ENCODE data around the gene L3MBTL4. TPM values are rescaled to one million over a fixed set of nuclear protein-coding genes. Genes with fewer than 3 reads are reported as not detected.
"Not testable (repeated sequence)": the region's sequence is repeated elsewhere in the genome, so short reads cannot be mapped to it uniquely, and the experiment has no call there.

Gene L3MBTL4
- total and polyA plus RNA-seq, 2 experiments from 2014 or later: 4.1 to 14.1 TPM

GRCh38 chr18:6078877-6079276 is 335.8 kb downstream of the L3MBTL4 start:
- WGBS (ENCODE audit: low lambda C conversion rate, missing lambda C conversion rate): 86% methylated on average over 9 of the region's 9 CpGs

GRCh38 chr18:6072423-6072822 is 342.3 kb downstream of the L3MBTL4 start:
- not testable (repeated sequence) for H3K4me1 ChIP-seq (ENCODE audit: insufficient read depth); DNase-seq (ENCODE audit: low spot score); H3K27ac ChIP-seq; H3K9me2 ChIP-seq (replicated peaks; ENCODE audit: insufficient read depth); H3K4me2 ChIP-seq; H3K36me3 ChIP-seq (replicated peaks; ENCODE audit: insufficient read depth, low read depth); H3K79me2 ChIP-seq; H2AFZ ChIP-seq; H3K9me3 ChIP-seq (ENCODE audit: low read depth); H3K4me3 ChIP-seq; H3K27me3 ChIP-seq; H4K20me1 ChIP-seq (ENCODE audit: insufficient read depth, poor library complexity, severe bottlenecking)
- 94% methylated on average over 11 of the region's 11 CpGs for WGBS (ENCODE audit: low lambda C conversion rate, missing lambda C conversion rate)

More at GRCh38 chr18:6078877-6079276, 335.8 kb downstream of the L3MBTL4 start:
- Histone ChIP-seq H3K4me3 (no peak overlapping the region), H3K27me3 (no peaks in the 10 kb centered on the region), H3K79me2 (no peaks in the 10 kb centered on the region), H3K27ac (no peak overlapping the region), H2AFZ (no peak overlapping the region), H3K4me2 (no peak overlapping the region), H3K9me2 (replicated peaks; ENCODE audit: insufficient read depth) (no peaks in the 10 kb centered on the region), H4K20me1 (ENCODE audit: insufficient read depth, poor library complexity, severe bottlenecking) (no peaks in the 10 kb centered on the region), H3K9me3 (ENCODE audit: low read depth) (no peaks in the 10 kb centered on the region), H3K36me3 (replicated peaks; ENCODE audit: insufficient read depth, low read depth) (no peaks in the 10 kb centered on the region), H3K4me1 (ENCODE audit: insufficient read depth) (no peaks in the 10 kb centered on the region)
- TF ChIP-seq EZH2 (IDR thresholded peaks at IDR 0.05; ENCODE audit: borderline replicate concordance) (no peak), EZH2phosphoT487 (IDR thresholded peaks at IDR 0.05; ENCODE audit: low read depth, severe bottlenecking, unreplicated experiment) (no peak), CTCF (IDR thresholded peaks at IDR 0.05; ENCODE audit: poor library complexity) (no peak)
- DNase-seq (ENCODE audit: low spot score): no peak

GRCh38 chr18:6069539-6069938 is 345.2 kb downstream of the L3MBTL4 start:
- 90% methylated on average over 4 of the region's 4 CpGs for WGBS (ENCODE audit: low lambda C conversion rate, missing lambda C conversion rate)
- DNase-seq (ENCODE audit: low spot score): no peak
- Histone ChIP-seq H4K20me1 (ENCODE audit: insufficient read depth, poor library complexity, severe bottlenecking) (no peaks in the 10 kb centered on the region), H3K36me3 (replicated peaks; ENCODE audit: insufficient read depth, low read depth) (no peaks in the 10 kb centered on the region), H3K4me1 (ENCODE audit: insufficient read depth) (no peaks in the 10 kb centered on the region), H3K79me2 (no peaks in the 10 kb centered on the region), H3K27ac (no peak overlapping the region), H3K9me3 (ENCODE audit: low read depth) (peaks cover 7% of the 10 kb centered on the region), H3K27me3 (no peaks in the 10 kb centered on the region), H3K9me2 (replicated peaks; ENCODE audit: insufficient read depth) (no peaks in the 10 kb centered on the region), H2AFZ (no peak overlapping the region), H3K4me3 (no peak overlapping the region), H3K4me2 (no peak overlapping the region)
- TF ChIP-seq EZH2 (IDR thresholded peaks at IDR 0.05; ENCODE audit: borderline replicate concordance): no peak
- TF ChIP-seq CTCF (IDR thresholded peaks at IDR 0.05; ENCODE audit: poor library complexity): no peak
- TF ChIP-seq EZH2phosphoT487 (IDR thresholded peaks at IDR 0.05; ENCODE audit: low read depth, severe bottlenecking, unreplicated experiment): no peak

DNA sequence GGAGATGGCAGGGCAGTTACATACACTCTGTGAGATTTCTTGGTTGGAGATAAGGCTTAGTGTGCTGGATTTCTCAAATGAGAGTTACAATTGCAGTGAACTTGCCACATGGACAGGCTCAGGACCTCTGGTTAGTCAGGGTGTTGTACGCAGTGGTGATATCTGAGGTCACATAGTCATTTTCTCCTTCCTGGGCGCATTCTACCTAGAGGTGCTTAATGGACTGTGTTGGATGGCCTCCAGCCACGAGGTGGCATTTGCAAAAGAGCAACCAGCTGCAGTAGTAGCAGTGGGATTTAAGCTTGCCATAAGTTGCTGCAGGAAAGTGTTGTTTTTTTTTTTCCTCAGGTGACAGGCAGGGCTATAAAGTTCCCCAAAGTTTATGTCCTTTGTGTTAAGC is 345.6 kb downstream of the L3MBTL4 start:
- Histone ChIP-seq H3K4me3 (no peak overlapping the region), H2AFZ (no peak overlapping the region), H3K9me2 (replicated peaks; ENCODE audit: insufficient read depth) (no peaks in the 10 kb centered on the region), H3K27me3 (no peaks in the 10 kb centered on the region), H3K4me1 (ENCODE audit: insufficient read depth) (no peaks in the 10 kb centered on the region), H3K9me3 (ENCODE audit: low read depth) (peaks cover 7% of the 10 kb centered on the region), H3K79me2 (no peaks in the 10 kb centered on the region), H4K20me1 (ENCODE audit: insufficient read depth, poor library complexity, severe bottlenecking) (no peaks in the 10 kb centered on the region), H3K36me3 (replicated peaks; ENCODE audit: insufficient read depth, low read depth) (no peaks in the 10 kb centered on the region), H3K27ac (no peak overlapping the region), H3K4me2 (no peak overlapping the region)
- no peak for DNase-seq (ENCODE audit: low spot score)
- TF ChIP-seq EZH2phosphoT487 (IDR thresholded peaks at IDR 0.05; ENCODE audit: low read depth, severe bottlenecking, unreplicated experiment) (no peak), EZH2 (IDR thresholded peaks at IDR 0.05; ENCODE audit: borderline replicate concordance) (no peak), CTCF (IDR thresholded peaks at IDR 0.05; ENCODE audit: poor library complexity) (no peak)
- 87% methylated on average over 3 of the region's 3 CpGs for WGBS (ENCODE audit: low lambda C conversion rate, missing lambda C conversion rate)

Data from hepatocyte (in vitro differentiated cells).